Measurements from ENCODE around the gene SHKBP1. TPM values are rescaled to one million over a fixed set of nuclear protein-coding genes. Genes with fewer than 3 reads are reported as not detected.
A peak's percentile ranks its signal among the peaks of the same experiment; 100 is the strongest.

Gene SHKBP1
- total and polyA plus RNA-seq, 8 donors = 15.8 to 102 (median 73.4) TPM

GRCh38 chr19:40580619-40581018 lies 3.9 kb downstream of the SHKBP1 start:
- intact Hi-C loops (cut with DNase I; ENCODE audit: low total_unique reads) = no loop called here
- TF ChIP-seq POLR2A (IDR thresholded peaks at IDR 0.05) (no peak), EP300 (IDR thresholded peaks at IDR 0.05) (no peak)
- Histone ChIP-seq H3K9me3 (no peaks in the 10 kb centered on the region), H3K27me3 (no peaks in the 10 kb centered on the region), H3K4me3 (peak overlapping the region in 1 of 4 donors; percentile 6), H3K4me1 (peaks cover 3 to 29% (median 22%) of the 10 kb centered on the region in 4 donors), H3K27ac (peak overlapping the region in 3 of 5 donors; percentile 2 to 71 (median 66)), H3K36me3 (peaks cover 23 to 66% (median 60%) of the 10 kb centered on the region in 4 donors)
- WGBS, 5 donors = 92 to 98% (median 95%) methylated on average over 11 to 13 of the region's 13 CpGs
- DNase-seq = no peak

GRCh38 chr19:40581531-40581930 lies 4.9 kb downstream of the SHKBP1 start:
- no peak overlapping the region for H3K27ac ChIP-seq
- no peaks in the 10 kb centered on the region for H3K9me3 ChIP-seq
- peaks cover 23 to 73% (median 69%) of the 10 kb centered on the region in 4 donors for H3K36me3 ChIP-seq
- WGBS, 5 donors = 90 to 98% (median 97%) methylated on average over 5 of the region's 5 CpGs
- H3K4me1 ChIP-seq = peaks cover 3 to 22% (median 15%) of the 10 kb centered on the region in 4 donors
- intact Hi-C loops (cut with DNase I; ENCODE audit: low total_unique reads) = no loop called here
- H3K27me3 ChIP-seq = no peaks in the 10 kb centered on the region
- no peak overlapping the region for H3K4me3 ChIP-seq
- TF ChIP-seq POLR2A (IDR thresholded peaks at IDR 0.05) (no peak), CTCF (IDR thresholded peaks at IDR 0.05) (no peak), POLR2AphosphoS5 (IDR thresholded peaks at IDR 0.05) (no peak), EP300 (IDR thresholded peaks at IDR 0.05) (no peak)
- DNase-seq = no peak

- intact Hi-C loops (cut with DNase I; ENCODE audit: low total_unique reads) = no loop called here
- DNase-seq = no peak
- H3K36me3 ChIP-seq = peaks cover 23 to 83% (median 78%) of the 10 kb centered on the region in 4 donors
Measured at GRCh38 chr19:40582467-40582866, 5.8 kb downstream of the SHKBP1 start.

GRCh38 chr19:40583283-40583682 lies 6.6 kb downstream of the SHKBP1 start:
- DNase-seq = no peak
- Histone ChIP-seq H3K4me3 (no peak overlapping the region), H3K36me3 (peaks cover 28 to 88% (median 85%) of the 10 kb centered on the region in 4 donors), H3K27ac (no peak overlapping the region), H3K9me3 (no peaks in the 10 kb centered on the region), H3K27me3 (no peaks in the 10 kb centered on the region), H3K4me1 (peaks cover 0 to 9% (median 3%) of the 10 kb centered on the region in 4 donors)
- 81 to 95% (median 88%) methylated on average over 8 to 14 of the region's 14 CpGs for WGBS, 5 donors
- intact Hi-C loops (cut with DNase I; ENCODE audit: low total_unique reads) = no loop called here
- TF ChIP-seq POLR2AphosphoS5 (IDR thresholded peaks at IDR 0.05) (no peak), EP300 (IDR thresholded peaks at IDR 0.05) (no peak), CTCF (IDR thresholded peaks at IDR 0.05) (no peak), POLR2A (IDR thresholded peaks at IDR 0.05) (no peak)

More at GRCh38 chr19:40582467-40582866, 5.8 kb downstream of the SHKBP1 start:
- Histone ChIP-seq H3K9me3 (no peaks in the 10 kb centered on the region), H3K4me3 (no peak overlapping the region), H3K27me3 (no peaks in the 10 kb centered on the region), H3K4me1 (peaks cover 2 to 17% (median 11%) of the 10 kb centered on the region in 4 donors), H3K27ac (no peak overlapping the region)
- WGBS, 5 donors = 89 to 98% (median 92%) methylated on average over 2 of the region's 2 CpGs
- TF ChIP-seq POLR2A (IDR thresholded peaks at IDR 0.05) = no peak
- no peak for TF ChIP-seq CTCF (IDR thresholded peaks at IDR 0.05)
- no peak for TF ChIP-seq EP300 (IDR thresholded peaks at IDR 0.05)
- no peak for TF ChIP-seq POLR2AphosphoS5 (IDR thresholded peaks at IDR 0.05)

- Histone ChIP-seq H3K4me1 (peaks cover 0 to 2% (median 0%) of the 10 kb centered on the region in 4 donors), H3K4me3 (no peak overlapping the region), H3K27ac (no peak overlapping the region), H3K27me3 (no peaks in the 10 kb centered on the region), H3K36me3 (peaks cover 28 to 92% (median 90%) of the 10 kb centered on the region in 4 donors), H3K9me3 (no peaks in the 10 kb centered on the region)
- TF ChIP-seq POLR2AphosphoS5 (IDR thresholded peaks at IDR 0.05) (no peak), POLR2A (IDR thresholded peaks at IDR 0.05) (no peak), CTCF (IDR thresholded peaks at IDR 0.05) (no peak), EP300 (IDR thresholded peaks at IDR 0.05) (no peak)
- 59 to 77% (median 73%) methylated on average over 5 of the region's 5 CpGs for WGBS, 5 donors
- intact Hi-C loops (cut with DNase I; ENCODE audit: low total_unique reads) = no loop called here
- DNase-seq = no peak
Measured at GRCh38 chr19:40584007-40584406, 7.3 kb downstream of the SHKBP1 start.
